ENCODE data around the gene ATXN1.

GRCh38 chr6:16654701-16655100, 106.6 kb downstream of the ATXN1 start:
- TF ChIP-seq CTCF (conservative IDR thresholded peaks at IDR 0.05; ENCODE audit: low read length) (no peak), EZH2phosphoT487 (IDR thresholded peaks at IDR 0.05; ENCODE audit: borderline replicate concordance) (no peak)

All from Loucy (cell line).